Measurements from ENCODE around the gene MTFR1L. TPM values are rescaled to one million over a fixed set of nuclear protein-coding genes. Genes with fewer than 3 reads are reported as not detected.

Gene MTFR1L
- total RNA-seq, 1 donor from 2014 or later = 55.0 TPM

DNA sequence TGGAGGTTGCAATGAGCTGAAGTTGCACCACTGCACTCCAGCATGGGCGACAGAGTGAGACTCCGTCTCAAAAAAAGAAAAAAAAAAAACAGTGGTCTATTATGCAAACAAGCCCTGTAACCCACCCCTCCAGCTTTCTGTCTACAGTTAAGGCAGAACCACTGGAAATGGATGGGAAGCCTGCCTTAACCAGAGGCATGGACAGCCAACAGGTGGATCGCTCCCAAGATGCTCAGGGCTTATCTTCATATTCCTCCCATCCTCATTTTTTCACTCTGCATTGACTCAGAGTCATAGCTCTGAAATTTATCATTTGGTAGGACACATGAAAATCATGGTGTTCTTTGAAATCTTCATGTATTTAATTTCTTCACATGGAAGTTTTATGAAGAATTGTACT, 8.7 kb downstream of the MTFR1L start:
- Mint-ChIP-seq H3K4me3 (ENCODE audit: low read depth) (no peak overlapping the region), H3K4me1 (ENCODE audit: low read depth) (no peaks in the 10 kb centered on the region), H3K9me3 (ENCODE audit: low read depth) (no peaks in the 10 kb centered on the region), H3K27me3 (no peaks in the 10 kb centered on the region), H3K36me3 (ENCODE audit: insufficient read depth) (peaks cover 25% of the 10 kb centered on the region), H3K27ac (no peak overlapping the region)
- TF ChIP-seq, protein P1, sequence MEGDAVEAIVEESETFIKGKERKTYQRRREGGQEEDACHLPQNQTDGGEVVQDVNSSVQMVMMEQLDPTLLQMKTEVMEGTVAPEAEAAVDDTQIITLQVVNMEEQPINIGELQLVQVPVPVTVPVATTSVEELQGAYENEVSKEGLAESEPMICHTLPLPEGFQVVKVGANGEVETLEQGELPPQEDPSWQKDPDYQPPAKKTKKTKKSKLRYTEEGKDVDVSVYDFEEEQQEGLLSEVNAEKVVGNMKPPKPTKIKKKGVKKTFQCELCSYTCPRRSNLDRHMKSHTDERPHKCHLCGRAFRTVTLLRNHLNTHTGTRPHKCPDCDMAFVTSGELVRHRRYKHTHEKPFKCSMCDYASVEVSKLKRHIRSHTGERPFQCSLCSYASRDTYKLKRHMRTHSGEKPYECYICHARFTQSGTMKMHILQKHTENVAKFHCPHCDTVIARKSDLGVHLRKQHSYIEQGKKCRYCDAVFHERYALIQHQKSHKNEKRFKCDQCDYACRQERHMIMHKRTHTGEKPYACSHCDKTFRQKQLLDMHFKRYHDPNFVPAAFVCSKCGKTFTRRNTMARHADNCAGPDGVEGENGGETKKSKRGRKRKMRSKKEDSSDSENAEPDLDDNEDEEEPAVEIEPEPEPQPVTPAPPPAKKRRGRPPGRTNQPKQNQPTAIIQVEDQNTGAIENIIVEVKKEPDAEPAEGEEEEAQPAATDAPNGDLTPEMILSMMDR (IDR thresholded peaks at IDR 0.05; ENCODE audit: unreplicated experiment) = no peak
- no peak for DNase-seq (ENCODE audit: low spot score, unreplicated experiment)

DNA sequence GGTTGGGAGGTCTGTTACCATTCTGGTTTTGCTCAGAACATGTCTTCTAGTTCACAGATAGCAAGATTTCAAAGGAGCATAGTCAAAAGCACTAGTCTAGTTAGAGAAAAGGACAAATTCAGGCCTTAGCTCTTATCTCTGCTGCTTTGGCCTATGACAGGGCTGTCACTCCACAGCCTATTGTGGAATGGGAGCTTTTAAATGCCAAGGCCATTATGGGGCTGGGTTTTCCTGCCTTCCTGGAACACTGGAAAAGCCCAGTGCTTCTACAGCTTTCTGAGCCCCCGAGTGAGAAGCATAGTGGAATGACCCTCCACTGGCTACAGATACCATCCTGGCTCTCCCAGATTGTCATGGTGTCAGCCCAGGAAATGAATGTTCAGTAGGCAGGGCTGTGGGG, 9.3 kb downstream of the MTFR1L start:
- no peaks in the 10 kb centered on the region for H3K27me3 Mint-ChIP-seq
- no peaks in the 10 kb centered on the region for H3K9me3 Mint-ChIP-seq (ENCODE audit: low read depth)
- H3K27ac Mint-ChIP-seq = no peak overlapping the region
- no peak for DNase-seq (ENCODE audit: low spot score, unreplicated experiment)
- H3K4me3 Mint-ChIP-seq (ENCODE audit: low read depth) = no peak overlapping the region
- peaks cover 25% of the 10 kb centered on the region for H3K36me3 Mint-ChIP-seq (ENCODE audit: insufficient read depth)
- TF ChIP-seq, protein P1 (IDR thresholded peaks at IDR 0.05; ENCODE audit: unreplicated experiment) = no peak
- H3K4me1 Mint-ChIP-seq (ENCODE audit: low read depth) = no peaks in the 10 kb centered on the region

DNA sequence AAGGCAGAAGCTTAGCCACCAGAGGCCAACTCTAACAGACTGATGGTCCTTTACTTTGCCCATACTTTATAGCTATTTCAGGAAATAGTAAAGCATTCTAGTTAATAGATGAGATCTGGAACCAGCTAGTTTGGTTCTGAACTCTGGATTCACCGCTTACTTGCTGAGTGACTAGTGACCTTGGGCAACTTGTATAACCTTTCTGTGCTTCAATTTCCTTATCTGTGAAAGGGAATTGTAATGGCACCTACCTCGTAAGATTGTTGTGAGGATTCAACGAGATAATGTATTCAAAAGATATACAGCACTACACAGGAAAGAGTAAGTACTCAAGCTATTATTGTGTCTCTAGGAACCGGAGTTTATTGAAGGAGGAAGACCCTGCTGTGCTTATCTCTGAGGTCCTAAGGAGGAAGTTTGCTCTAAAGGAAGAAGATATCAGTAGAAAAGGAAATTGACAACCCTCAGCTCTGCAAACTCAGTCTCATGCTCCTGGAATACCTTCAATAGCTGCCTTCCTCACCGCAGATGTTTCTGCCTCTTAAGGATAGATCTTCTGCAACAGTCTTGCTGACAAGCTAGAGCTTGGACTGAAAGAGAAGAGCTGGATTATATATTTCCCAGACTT, 11.9 kb downstream of the MTFR1L start:
- no peak overlapping the region for H3K27ac Mint-ChIP-seq
- no peak for DNase-seq (ENCODE audit: low spot score, unreplicated experiment)
- no peaks in the 10 kb centered on the region for H3K4me1 Mint-ChIP-seq (ENCODE audit: low read depth)
- H3K9me3 Mint-ChIP-seq (ENCODE audit: low read depth) = no peaks in the 10 kb centered on the region
- H3K27me3 Mint-ChIP-seq = no peaks in the 10 kb centered on the region
- H3K36me3 Mint-ChIP-seq (ENCODE audit: insufficient read depth) = peaks cover 23% of the 10 kb centered on the region
- H3K4me3 Mint-ChIP-seq (ENCODE audit: low read depth) = no peak overlapping the region
- TF ChIP-seq, protein P1 (IDR thresholded peaks at IDR 0.05; ENCODE audit: unreplicated experiment) = no peak

DNA sequence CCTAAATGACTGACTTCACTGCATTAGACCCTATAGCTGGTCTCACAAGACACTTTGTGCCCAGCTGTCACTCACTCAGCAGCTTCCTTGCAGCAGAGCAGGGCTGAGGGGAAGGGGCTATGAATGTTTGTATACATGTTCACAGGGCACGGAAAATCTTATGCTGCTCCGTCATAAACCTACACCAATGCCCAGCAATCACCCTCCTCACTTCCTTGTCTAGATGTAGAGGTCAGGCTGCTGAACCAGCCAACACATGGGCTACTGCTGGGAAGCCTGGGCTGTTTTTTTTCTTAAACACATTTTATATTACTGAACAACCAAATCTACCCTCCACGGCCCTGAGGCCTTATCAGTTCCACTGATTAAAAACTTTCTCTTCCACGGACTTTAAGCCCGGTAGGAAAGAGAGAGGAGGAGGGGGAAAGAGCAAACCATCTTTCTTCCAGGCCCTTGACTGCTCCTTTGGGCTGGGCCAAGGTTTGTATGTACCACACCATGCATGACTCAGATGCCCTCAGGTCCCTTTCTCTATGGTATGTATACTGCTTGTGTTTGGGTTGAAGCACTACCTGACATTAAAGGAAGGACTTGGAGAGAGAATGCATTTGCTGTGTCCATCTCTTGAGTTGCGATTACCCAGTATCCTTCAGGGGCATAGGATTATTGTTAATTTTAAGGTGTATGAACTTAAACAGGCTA, 12.7 kb downstream of the MTFR1L start:
- H3K27ac Mint-ChIP-seq = no peak overlapping the region
- DNase-seq (ENCODE audit: low spot score, unreplicated experiment) = no peak
- TF ChIP-seq, protein P1 (IDR thresholded peaks at IDR 0.05; ENCODE audit: unreplicated experiment) = no peak
- peaks cover 3% of the 10 kb centered on the region for H3K4me1 Mint-ChIP-seq (ENCODE audit: low read depth)
- H3K36me3 Mint-ChIP-seq (ENCODE audit: insufficient read depth) = peaks cover 23% of the 10 kb centered on the region
- no peaks in the 10 kb centered on the region for H3K9me3 Mint-ChIP-seq (ENCODE audit: low read depth)
- no peaks in the 10 kb centered on the region for H3K27me3 Mint-ChIP-seq
- no peak overlapping the region for H3K4me3 Mint-ChIP-seq (ENCODE audit: low read depth)

DNA sequence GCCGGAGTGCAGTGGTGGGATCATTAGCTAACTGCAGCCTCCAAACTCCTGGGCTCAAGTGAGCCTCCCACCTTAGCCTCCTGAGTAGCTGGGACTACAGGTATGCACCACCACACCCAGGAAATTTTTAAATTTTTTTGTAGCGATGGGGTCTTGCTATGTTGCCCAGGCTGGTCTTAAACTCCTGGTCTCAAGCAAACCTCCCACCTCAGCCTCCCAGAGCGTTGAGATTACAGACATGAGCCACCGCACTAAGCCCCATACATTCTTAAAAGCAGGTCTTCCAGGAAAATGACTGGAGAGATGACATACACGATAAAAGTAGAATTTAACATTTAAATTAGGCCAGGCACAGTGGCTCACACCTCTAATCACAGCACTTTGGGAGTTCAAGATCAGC, 13.4 kb downstream of the MTFR1L start:
- Mint-ChIP-seq H3K27me3 (no peaks in the 10 kb centered on the region), H3K27ac (no peak overlapping the region), H3K4me1 (ENCODE audit: low read depth) (peaks cover 5% of the 10 kb centered on the region), H3K4me3 (ENCODE audit: low read depth) (no peak overlapping the region), H3K9me3 (ENCODE audit: low read depth) (no peaks in the 10 kb centered on the region), H3K36me3 (ENCODE audit: insufficient read depth) (peaks cover 21% of the 10 kb centered on the region)
- TF ChIP-seq, protein P1 (IDR thresholded peaks at IDR 0.05; ENCODE audit: unreplicated experiment) = no peak
- no peak for DNase-seq (ENCODE audit: low spot score, unreplicated experiment)

Measured in progenitor cell of endocrine pancreas (in vitro differentiated cells).